Mucosa of gallbladder (tissue), 1 donor: ENCODE measurements around the gene S100G. TPM values are rescaled to one million over a fixed set of nuclear protein-coding genes. Genes with fewer than 3 reads are reported as not detected.

Experiments used
- total RNA-seq: library from RNA; stranded (reverse); gene quantifications from one replicate; pipeline ENCODE4 v1.2.1, GENCODE V29; 2021
- donor health status: DM: no; HTN: no; CAD: no.

S100G gene
- total RNA-seq, 1 donor from 2014 or later = not detected

Other genes with a start within 250 kb of the S100G start
- gene CTPS2, start 62.5 kb downstream of the S100G start, total RNA-seq = 18.5 TPM
- gene SYAP1, start 69.5 kb downstream of the S100G start, total RNA-seq = 42.6 TPM
- gene TXLNG, start 136.3 kb downstream of the S100G start, total RNA-seq = 11.6 TPM
- gene RBBP7, start 220.2 kb downstream of the S100G start, total RNA-seq = 88.2 TPM